Activated CD4-positive, alpha-beta T cell treated with anti-CD3 and anti-CD28 coated beads, Interleukin-2, Interleukin-4, amounts not matched to agents 100 ng/mL and 50 ng/mL, durations not matched to agents 16 hours and 8 hours (primary cell): Measurements from ENCODE around the gene TBX2.

Source experiments
- DNase-seq: peaks from one replicate; pipeline ENCODE4 v3.0.0-alpha.2; 2020; ENCODE audit warnings: low spot score

TBX2 gene

GRCh38 chr17:61368832-61369450, 30.7 kb upstream of the TBX2 start:
- DNase-seq: no peak

- DNase-seq: no peak
Measured at GRCh38 chr17:61369751-61370150, 29.9 kb upstream of the TBX2 start.

GRCh38 chr17:61371179-61371578, 28.5 kb upstream of the TBX2 start:
- no peak for DNase-seq

GRCh38 chr17:61371606-61372005, 28.0 kb upstream of the TBX2 start:
- DNase-seq: no peak

GRCh38 chr17:61372436-61372835, 27.2 kb upstream of the TBX2 start:
- no peak for DNase-seq

GRCh38 chr17:61376931-61377838, 22.5 kb upstream of the TBX2 start:
- no peak for DNase-seq

- DNase-seq: no peak
Measured at GRCh38 chr17:61378658-61379456, 20.8 kb upstream of the TBX2 start.

- DNase-seq: no peak
Measured at GRCh38 chr17:61379457-61380216, 20.0 kb upstream of the TBX2 start.

GRCh38 chr17:61380217-61380835, 19.3 kb upstream of the TBX2 start:
- no peak for DNase-seq

- DNase-seq: no peak
Measured at GRCh38 chr17:61380836-61381525, 18.7 kb upstream of the TBX2 start.

- DNase-seq: no peak
Measured at GRCh38 chr17:61381537-61381936, 18.1 kb upstream of the TBX2 start.

GRCh38 chr17:61382796-61383688, 16.6 kb upstream of the TBX2 start:
- DNase-seq: no peak

- no peak for DNase-seq
Measured at GRCh38 chr17:61383689-61384201, 15.9 kb upstream of the TBX2 start.

- DNase-seq: no peak
Measured at GRCh38 chr17:61384354-61384691, 15.3 kb upstream of the TBX2 start.

GRCh38 chr17:61384692-61385576, 14.7 kb upstream of the TBX2 start:
- DNase-seq: no peak

GRCh38 chr17:61385577-61386236, 13.9 kb upstream of the TBX2 start:
- no peak for DNase-seq

- DNase-seq: no peak
Measured at GRCh38 chr17:61386251-61386650, 13.4 kb upstream of the TBX2 start.

GRCh38 chr17:61387011-61387410, 12.6 kb upstream of the TBX2 start:
- DNase-seq: no peak
